A549 treated with CpdA at 1 μM for 4 hours (cell line): ENCODE data around the gene DTL. TPM values are rescaled to one million over a fixed set of nuclear protein-coding genes. Genes with fewer than 3 reads are reported as not detected.

Experiments used
- total RNA-seq: library from RNA; stranded (reverse); fragments of 200-300 nt; extraction: Qiagen RNA extraction; gene quantifications from 5 replicates; pipeline ENCODE4 v1.2.3, GENCODE V29; 2022; ENCODE audit warnings: low read depth

The DTL gene
- total RNA-seq: 19.2 to 25.0 TPM (median 22.7 TPM) in 5 replicates

GRCh38 chr1:212035123-212035834 lies at the start of gene DTL, which contains the start of gene INTS7:
DTL (plus strand) TSS chr1:212035748; CDS start chr1:212035891, 143 bp downstream.
INTS7 (minus strand) TSS chr1:212035557; CDS start chr1:212035437, 120 bp downstream.

Other genes starting within 250 kb of the DTL start
- gene LPGAT1, start 205.0 kb upstream of the DTL start, total RNA-seq: 22.7 to 36.2 TPM (median 34.6 TPM) in 5 replicates
- 20.1 to 23.5 TPM (median 22.5 TPM) in 5 replicates for gene INTS7, start 191 bp upstream of the DTL start, total RNA-seq
- gene PPP2R5A, start 249.7 kb downstream of the DTL start, total RNA-seq: 22.1 to 25.3 TPM (median 23.8 TPM) in 5 replicates